ENCODE data around the gene COX7A1. TPM values are rescaled to one million over a fixed set of nuclear protein-coding genes. Genes with fewer than 3 reads are reported as not detected.

Gene COX7A1
- total RNA-seq, 1 experiment from 2014 or later: not detected

GRCh38 chr19:36151144-36152018 is 866 bp downstream of the COX7A1 start:
- no peak overlapping the region for H4K8ac ChIP-seq (replicated peaks; ENCODE audit: insufficient read length, low read depth, low read length)

More at GRCh38 chr19:36151144-36152018, 866 bp downstream of the COX7A1 start:
- Mint-ChIP-seq H3K27ac (peak overlapping the region; percentile 52 to 86 (median 66); a peak in 3 of 7 replicates), H3K4me3 (no peak overlapping the region), H3K9me3 (no peaks in the 10 kb centered on the region), H3K27me3 (ENCODE audit: low read depth) (no peaks in the 10 kb centered on the region), H3K36me3 (ENCODE audit: insufficient read depth in 1 of 3, low read depth in 3 of 3) (peaks cover 38 to 68% (median 61%) of the 10 kb centered on the region in 3 experiments; a peak in 6 of 7 replicates), H3K4me1 (peaks cover 13% of the 10 kb centered on the region in 2 experiments)
- DNase-seq: peak; percentile 67
- no peaks in the 10 kb centered on the region for H4K20me1 ChIP-seq (ENCODE audit: control insufficient read depth, insufficient read depth, insufficient read length)
- H3K9me3 ChIP-seq (ENCODE audit: control insufficient read depth, low read depth, low read length): no peaks in the 10 kb centered on the region
- H2AFZ ChIP-seq (ENCODE audit: low read length): no peak overlapping the region
- WGBS (ENCODE audit: extremely low coverage, insufficient read length, low lambda C conversion rate): no CpG with 5 or more reads among the region's 47 CpGs
- no peak overlapping the region for H3K9ac ChIP-seq (ENCODE audit: extremely low read depth, insufficient read length, low read length)
- no peak overlapping the region for H2BK5ac ChIP-seq (ENCODE audit: insufficient read length, low read length)
- H2AK5ac ChIP-seq (ENCODE audit: insufficient read length, low read length): no peak overlapping the region
- no peaks in the 10 kb centered on the region for H3K4me1 ChIP-seq (ENCODE audit: insufficient read depth, low read length)
- H3K56ac ChIP-seq (ENCODE audit: insufficient read length, low read depth, low read length): no peak overlapping the region
- no peaks in the 10 kb centered on the region for H3K23me2 ChIP-seq (ENCODE audit: insufficient read length, low read depth, low read length, poor library complexity, severe bottlenecking)
- TF ChIP-seq, protein P1, sequence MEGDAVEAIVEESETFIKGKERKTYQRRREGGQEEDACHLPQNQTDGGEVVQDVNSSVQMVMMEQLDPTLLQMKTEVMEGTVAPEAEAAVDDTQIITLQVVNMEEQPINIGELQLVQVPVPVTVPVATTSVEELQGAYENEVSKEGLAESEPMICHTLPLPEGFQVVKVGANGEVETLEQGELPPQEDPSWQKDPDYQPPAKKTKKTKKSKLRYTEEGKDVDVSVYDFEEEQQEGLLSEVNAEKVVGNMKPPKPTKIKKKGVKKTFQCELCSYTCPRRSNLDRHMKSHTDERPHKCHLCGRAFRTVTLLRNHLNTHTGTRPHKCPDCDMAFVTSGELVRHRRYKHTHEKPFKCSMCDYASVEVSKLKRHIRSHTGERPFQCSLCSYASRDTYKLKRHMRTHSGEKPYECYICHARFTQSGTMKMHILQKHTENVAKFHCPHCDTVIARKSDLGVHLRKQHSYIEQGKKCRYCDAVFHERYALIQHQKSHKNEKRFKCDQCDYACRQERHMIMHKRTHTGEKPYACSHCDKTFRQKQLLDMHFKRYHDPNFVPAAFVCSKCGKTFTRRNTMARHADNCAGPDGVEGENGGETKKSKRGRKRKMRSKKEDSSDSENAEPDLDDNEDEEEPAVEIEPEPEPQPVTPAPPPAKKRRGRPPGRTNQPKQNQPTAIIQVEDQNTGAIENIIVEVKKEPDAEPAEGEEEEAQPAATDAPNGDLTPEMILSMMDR (conservative IDR thresholded peaks at IDR 0.05): no peak
- H3K18ac ChIP-seq (ENCODE audit: insufficient read length, low read depth, low read length): no peak overlapping the region
- H2BK120ac ChIP-seq (ENCODE audit: low read depth, low read length, poor library complexity, severe bottlenecking): no peak overlapping the region
- no peaks in the 10 kb centered on the region for H3K79me2 ChIP-seq (ENCODE audit: insufficient read depth, low read length)
- no peak overlapping the region for H2BK20ac ChIP-seq (ENCODE audit: low read depth, low read length, poor library complexity, severe bottlenecking)
- H3K4ac ChIP-seq (ENCODE audit: low read depth, low read length): no peak overlapping the region
- H3K23ac ChIP-seq (ENCODE audit: insufficient read length, low read depth, low read length): no peak overlapping the region
- no peaks in the 10 kb centered on the region for H3K27me3 ChIP-seq (ENCODE audit: insufficient read depth, low read length)
- H4K5ac ChIP-seq (ENCODE audit: insufficient read length, low read depth, low read length): no peak overlapping the region
- H3T11ph ChIP-seq (ENCODE audit: low read length): no peak overlapping the region
- H3K14ac ChIP-seq (ENCODE audit: insufficient read depth, low read length): no peak overlapping the region
- no peaks in the 10 kb centered on the region for H3K79me1 ChIP-seq (ENCODE audit: insufficient read depth, low read depth, low read length, poor library complexity, severe bottlenecking)
- H2BK15ac ChIP-seq (ENCODE audit: low read depth, low read length): no peak overlapping the region
- no peak overlapping the region for H3K27ac ChIP-seq (ENCODE audit: insufficient read length, low read depth, low read length)
- no peak overlapping the region for H3K4me2 ChIP-seq (ENCODE audit: insufficient read depth, insufficient read length, low read length)
- H2BK12ac ChIP-seq (ENCODE audit: insufficient read length, low read depth, low read length): no peak overlapping the region
- no peak overlapping the region for H4K91ac ChIP-seq (ENCODE audit: insufficient read length, low read depth, low read length)
